Upper lobe of left lung (tissue), 4 donors: Measurements from ENCODE around the gene PJA2.

ENCODE experiments used
- CTCF ChIP-seq, 6 experiments: fragments of 450-650 bp in 4 of 6; fragments of 200-600 bp in 2 of 6; sonication (generic) in 2 of 6; IDR thresholded peaks; one replicate each; pipeline ENCODE4 v1.5.1; 2016 to 2019; ENCODE audit warnings: antibody characterized with exemption in 6 of 6
- POLR2A ChIP-seq, 4 donors: fragments of 450-650 bp; IDR thresholded peaks; one replicate each; pipeline ENCODE4 v1.5.1; 2016 to 2017; ENCODE audit warnings: antibody characterized with exemption in 4 of 4, mild to moderate bottlenecking in 2 of 4
- POLR2AphosphoS5 ChIP-seq, 2 donors: sonication (generic); formaldehyde crosslinking; IDR thresholded peaks; one replicate each; pipeline ENCODE4 v1.5.1; 2017; ENCODE audit warnings: antibody characterized with exemption in 2 of 2

DNA sequence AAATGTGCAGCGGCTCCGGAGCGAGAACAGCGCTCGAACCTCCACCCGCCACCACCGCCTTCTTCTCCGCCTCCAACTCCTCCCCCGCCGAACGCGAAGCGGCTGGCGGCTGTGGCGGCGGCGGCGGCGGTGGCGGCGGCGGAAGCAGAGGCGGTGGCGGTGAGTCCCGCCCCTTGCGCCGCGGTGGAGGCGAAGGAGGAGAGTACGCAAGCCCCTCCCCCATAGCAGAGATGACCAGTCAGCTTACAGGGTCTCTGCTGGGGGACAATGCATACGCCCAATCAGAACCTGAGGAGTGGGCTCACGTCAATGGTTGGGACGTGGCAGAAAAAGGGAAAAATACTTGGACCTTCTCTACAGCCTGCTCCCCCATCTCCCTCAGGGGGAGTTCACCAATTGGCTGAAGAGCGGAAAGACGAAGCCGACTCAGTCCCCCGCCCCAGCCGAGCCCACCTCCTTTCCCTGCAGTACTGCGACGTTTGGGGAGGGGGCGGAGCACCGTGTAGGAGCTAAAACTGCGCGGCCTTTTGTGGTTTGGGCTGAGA is at the start of gene PJA2:
- peak in 2 of 4 donors; percentile 65 to 86 for TF ChIP-seq POLR2A (IDR thresholded peaks at IDR 0.05)
- TF ChIP-seq CTCF (IDR thresholded peaks at IDR 0.05): peak; percentile 31 to 60 (median 54)
- TF ChIP-seq POLR2AphosphoS5 (IDR thresholded peaks at IDR 0.05): peak; percentile 83 to 92
